ENCODE results near the gene MAPK8IP2. TPM values are rescaled to one million over a fixed set of nuclear protein-coding genes. Genes with fewer than 3 reads are reported as not detected.

The MAPK8IP2 gene
- total and polyA plus RNA-seq, 2 of the 13 experiments (the other 11 are each of a cell fraction or from before 2014, with no cell fraction given) = 1.3 to 2.6 TPM

GRCh38 chr22:50641696-50642607 lies 41.4 kb downstream of the MAPK8IP2 start (continued):
- TF ChIP-seq EZH2 (conservative IDR thresholded peaks at IDR 0.05; ENCODE audit: low read depth, low read length) = no peak
- TF ChIP-seq ZNF709 (CRISPR knock-in tag; IDR thresholded peaks at IDR 0.05) = no peak
- no peak for TF ChIP-seq KLF15 (CRISPR knock-in tag; IDR thresholded peaks at IDR 0.05; ENCODE audit: borderline replicate concordance)
- TF ChIP-seq SIN3A (IDR thresholded peaks at IDR 0.05; ENCODE audit: borderline replicate concordance, low read depth, low read length) = 0 out of 2 replicates have a peak, but pooled peaks have one; percentile 52
- no peak for TF ChIP-seq IRF1 (CRISPR knock-in tag; IDR thresholded peaks at IDR 0.05; ENCODE audit: low read depth)
- peak; percentile 18 to 40; a peak in 2 of 4 replicates for TF ChIP-seq POLR2A (IDR thresholded peaks at IDR 0.05; ENCODE audit: insufficient read depth in 1 of 2, low read depth in 2 of 2, low read length in 2 of 2)
- TF ChIP-seq HNF1B (CRISPR knock-in tag; IDR thresholded peaks at IDR 0.05) = peak; percentile 79
- no peak for TF ChIP-seq ZNF713 (CRISPR knock-in tag; IDR thresholded peaks at IDR 0.05)
- no peak for TF ChIP-seq ZNF10 (CRISPR knock-in tag; IDR thresholded peaks at IDR 0.05; ENCODE audit: borderline replicate concordance, low read depth)
- TF ChIP-seq ATRX (CRISPR knock-in tag; IDR thresholded peaks at IDR 0.05; ENCODE audit: borderline replicate concordance) = no peak
- TF ChIP-seq ZNF12 (CRISPR knock-in tag; IDR thresholded peaks at IDR 0.05) = peak; percentile 45; the same call in 1 of the 2 replicates
- peak; percentile 94 for TF ChIP-seq CEBPG (CRISPR knock-in tag; IDR thresholded peaks at IDR 0.05)
- no peak for TF ChIP-seq ZNF577 (CRISPR knock-in tag; IDR thresholded peaks at IDR 0.05; ENCODE audit: borderline replicate concordance, low read depth)
- TF ChIP-seq NPAS2 (CRISPR knock-in tag; IDR thresholded peaks at IDR 0.05; ENCODE audit: borderline replicate concordance) = no peak
- no peak for TF ChIP-seq FOXO1 (CRISPR knock-in tag; IDR thresholded peaks at IDR 0.05)
- TF ChIP-seq ZNF552 (CRISPR knock-in tag; IDR thresholded peaks at IDR 0.05; ENCODE audit: borderline replicate concordance) = no peak
- peak; percentile 79 for TF ChIP-seq ARID5B (CRISPR knock-in tag; IDR thresholded peaks at IDR 0.05)
- TF ChIP-seq BCL3 (CRISPR knock-in tag; IDR thresholded peaks at IDR 0.05) = peak; percentile 26
- TF ChIP-seq ZNF451 (CRISPR knock-in tag; IDR thresholded peaks at IDR 0.05) = no peak
- TF ChIP-seq PCBP2 (optimal IDR thresholded peaks at IDR 0.05; ENCODE audit: low read depth, low read length, poor library complexity, severe bottlenecking) = no peak
- no peak for TF ChIP-seq ZNF549 (CRISPR knock-in tag; IDR thresholded peaks at IDR 0.05)
- TF ChIP-seq CHD4 (IDR thresholded peaks at IDR 0.05; ENCODE audit: borderline replicate concordance, low read length) = 0 out of 2 replicates have a peak, but pooled peaks have one; percentile 67
